DMS153 treated with DMSO at 0.1 percent for 48 hours (cell line): Measurements from ENCODE around the gene CD72.
"Not testable (repeated sequence)": the region's sequence is repeated elsewhere in the genome, so short reads cannot be mapped to it uniquely, and the experiment has no call there.

Experiments used
- DNase-seq: peaks from one replicate; lab custom pipeline; 2025; ENCODE audit not compliant: unreplicated experiment; lab: John Stamatoyannopoulos, UW

Gene CD72

GRCh38 chr9:35598866-35599590 lies 19.2 kb downstream of the CD72 start:
- DNase-seq: no peak

DNA sequence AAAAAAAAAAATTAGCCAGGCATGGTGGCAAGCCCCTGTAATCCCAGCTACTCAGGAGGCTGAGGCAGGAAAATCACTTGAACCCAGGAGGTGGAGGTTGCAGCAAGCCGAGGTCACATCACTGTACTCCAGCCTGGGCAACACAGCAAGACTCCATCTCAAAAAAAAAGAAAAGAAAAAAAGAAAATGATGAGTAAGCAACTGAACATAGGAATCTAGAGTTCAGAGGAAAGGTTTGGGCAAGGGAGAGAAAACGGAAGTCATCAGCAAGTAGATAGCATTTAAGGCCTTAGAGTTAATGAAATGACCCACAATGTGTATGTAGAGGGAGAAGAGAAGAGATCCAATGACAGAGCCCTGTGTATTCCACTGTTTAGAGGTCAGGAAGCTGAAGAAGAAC lies 21.3 kb downstream of the CD72 start:
- DNase-seq: not testable (repeated sequence)

DNA sequence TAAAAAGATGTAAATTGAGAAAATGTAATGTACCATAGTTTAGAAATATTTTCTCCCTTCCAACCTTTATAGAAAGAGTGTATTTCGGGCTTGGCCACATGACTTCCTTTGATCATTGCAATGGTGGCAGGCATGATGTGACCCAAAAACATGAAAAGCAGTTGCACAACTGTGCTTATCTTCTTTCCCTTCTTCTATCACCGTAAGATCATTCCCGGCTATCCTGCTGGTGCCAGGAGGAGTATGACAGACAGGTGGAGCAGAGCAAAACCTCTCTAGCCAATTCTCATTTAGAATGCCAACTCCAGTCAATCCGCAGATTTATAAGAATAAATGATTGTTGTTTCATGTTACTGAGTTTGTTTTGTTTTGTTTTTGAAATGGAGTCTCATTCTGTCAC lies 23.7 kb downstream of the CD72 start:
- no peak for DNase-seq

DNA sequence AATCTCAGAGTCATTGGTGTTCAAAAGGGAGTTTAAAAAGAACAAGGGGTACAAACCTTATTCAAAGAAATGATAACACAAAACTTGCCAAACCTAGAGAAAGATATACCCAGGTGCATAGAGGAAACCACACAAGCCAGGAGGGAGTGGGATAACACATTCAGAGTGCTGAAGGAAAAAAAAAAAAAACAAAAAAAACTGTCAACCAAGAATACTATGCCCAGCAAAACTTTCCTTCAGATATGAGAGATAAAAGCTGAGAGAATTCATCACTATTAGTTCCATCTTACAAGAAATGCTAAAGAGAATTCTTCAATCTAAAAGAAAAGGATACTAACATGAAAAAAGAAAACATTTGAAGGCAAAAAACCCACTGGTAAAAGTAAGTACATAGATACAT lies 24.6 kb downstream of the CD72 start:
- no peak for DNase-seq

DNA sequence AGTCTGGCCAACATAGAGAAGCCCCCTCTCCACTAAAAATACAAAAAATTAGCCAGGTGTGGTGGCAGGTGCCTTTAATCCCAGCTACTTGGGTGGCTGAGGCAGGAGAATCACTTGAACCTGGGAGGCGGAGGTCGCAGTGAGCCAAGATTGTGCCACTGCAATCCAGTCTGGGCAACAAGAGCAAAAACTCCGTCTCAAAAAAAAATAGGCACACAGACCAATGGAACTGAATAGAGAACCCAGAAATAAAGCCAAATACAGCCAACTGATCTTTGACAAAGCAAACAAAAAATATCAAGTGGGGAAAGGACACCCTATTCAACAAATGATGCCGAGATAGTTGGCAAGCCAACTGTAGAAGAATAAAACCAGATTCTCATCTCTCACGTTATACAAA lies 29.7 kb downstream of the CD72 start:
- DNase-seq: not testable (repeated sequence)

DNA sequence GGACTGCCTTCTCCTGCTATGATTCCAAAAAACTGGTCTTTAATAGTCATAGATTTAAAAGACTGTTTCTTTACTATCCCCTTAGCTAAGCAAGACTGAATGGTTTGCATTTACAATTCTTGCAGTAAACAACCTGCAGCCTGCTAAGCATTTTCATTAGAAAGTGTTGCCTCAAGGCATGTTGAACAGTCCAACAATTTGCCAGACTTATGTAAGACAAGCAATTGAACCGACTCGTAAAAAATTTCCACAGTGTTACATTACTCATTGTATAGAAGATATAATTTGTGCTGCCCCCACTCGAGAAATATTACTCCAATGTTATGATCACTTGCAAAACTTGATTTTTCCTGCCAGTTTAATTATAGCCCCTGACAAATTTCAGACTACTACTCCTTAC lies 33.5 kb downstream of the CD72 start:
- not testable (repeated sequence) for DNase-seq

- DNase-seq: not testable (repeated sequence)
Measured at GRCh38 chr9:35583521-35583920, 34.7 kb downstream of the CD72 start.

DNA sequence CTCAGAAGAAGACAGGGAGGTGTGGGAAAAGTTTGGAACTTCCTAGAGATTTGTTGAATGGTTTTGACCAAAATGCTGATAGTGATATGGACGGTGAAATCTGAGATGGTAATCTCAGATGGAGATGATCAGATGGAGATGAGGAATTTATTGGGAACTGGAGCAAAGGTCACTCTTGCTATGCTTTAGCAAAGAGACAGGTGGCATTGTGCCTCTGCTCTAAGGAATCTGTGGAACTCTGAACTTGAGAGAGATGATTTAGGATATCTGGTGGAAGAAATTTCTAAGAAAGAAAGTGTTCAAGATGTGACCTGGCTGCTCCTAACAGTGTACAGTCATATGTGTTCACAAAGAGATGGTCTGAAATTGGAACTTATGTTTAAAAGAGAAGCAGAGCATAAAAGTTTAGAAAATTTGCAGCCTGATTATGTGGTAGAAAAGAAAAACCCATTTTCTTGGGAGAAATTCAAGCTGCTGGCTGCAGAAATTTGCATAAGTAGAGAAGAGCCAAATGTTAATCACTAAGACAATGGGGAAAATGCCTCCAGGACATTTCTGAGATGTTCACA lies 38.5 kb downstream of the CD72 start:
- DNase-seq: not testable (repeated sequence)

- DNase-seq: no peak
Measured at GRCh38 chr9:35579130-35579529, 39.1 kb downstream of the CD72 start.

DNA sequence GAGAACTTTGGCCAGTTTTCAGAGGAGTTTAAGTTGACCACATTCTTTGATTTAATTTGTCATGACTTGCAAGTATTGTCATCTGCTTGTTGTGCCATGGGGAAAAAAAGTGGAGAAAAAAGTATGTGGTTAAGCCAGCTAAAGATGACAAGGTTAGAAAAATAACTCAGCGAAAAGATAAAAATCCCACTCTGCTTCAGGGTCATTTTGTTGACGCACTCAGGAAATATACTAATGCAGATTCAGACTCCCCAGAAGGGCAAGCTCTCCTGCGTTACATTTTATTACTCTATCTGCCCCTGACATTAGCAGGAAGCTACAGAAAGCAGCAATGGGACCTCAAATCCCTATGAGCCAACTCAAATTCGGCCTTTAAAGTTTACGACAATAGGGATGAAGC lies 40.7 kb downstream of the CD72 start:
- DNase-seq: no peak

GRCh38 chr9:35575478-35575877 lies 42.7 kb downstream of the CD72 start:
- DNase-seq: no peak

- no peak for DNase-seq
Measured at GRCh38 chr9:35574578-35575122, 43.6 kb downstream of the CD72 start.

DNA sequence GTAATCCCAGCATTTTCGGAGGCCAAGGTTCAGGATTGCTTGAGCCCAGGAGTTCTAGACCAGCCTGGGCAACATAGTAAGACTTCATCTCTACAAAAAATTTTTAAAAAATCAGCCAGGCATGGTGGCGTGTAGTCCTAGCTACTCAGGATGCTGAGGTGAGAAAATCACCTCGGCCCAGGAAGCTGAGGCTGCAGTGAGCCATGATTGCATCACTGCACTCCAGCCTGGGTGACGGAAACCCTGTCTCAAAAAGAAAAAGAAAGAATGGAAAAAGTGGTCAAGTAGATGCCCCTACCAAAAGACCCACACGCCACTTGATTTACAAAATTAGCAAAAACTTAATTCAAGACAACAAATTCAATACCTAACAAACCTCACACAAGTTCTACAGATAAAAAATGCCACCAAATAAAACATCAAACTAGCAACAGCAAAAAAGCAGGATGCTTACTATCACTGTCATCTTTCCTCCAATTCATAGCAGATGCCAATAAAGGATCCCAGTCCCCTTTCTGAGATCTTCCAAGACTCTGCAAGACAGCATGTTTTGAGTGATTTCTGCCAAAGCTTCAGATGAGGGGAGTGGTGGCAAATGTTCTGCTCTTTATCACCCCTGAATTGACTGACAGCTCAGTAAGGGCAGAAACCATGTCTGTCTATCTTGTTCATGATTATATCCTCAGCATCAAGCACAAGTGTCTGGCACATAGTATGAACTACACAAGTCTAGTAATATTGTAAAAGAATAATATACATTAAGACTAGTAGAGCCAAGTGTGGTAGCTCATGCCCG lies 47.3 kb downstream of the CD72 start:
- no peak for DNase-seq

DNA sequence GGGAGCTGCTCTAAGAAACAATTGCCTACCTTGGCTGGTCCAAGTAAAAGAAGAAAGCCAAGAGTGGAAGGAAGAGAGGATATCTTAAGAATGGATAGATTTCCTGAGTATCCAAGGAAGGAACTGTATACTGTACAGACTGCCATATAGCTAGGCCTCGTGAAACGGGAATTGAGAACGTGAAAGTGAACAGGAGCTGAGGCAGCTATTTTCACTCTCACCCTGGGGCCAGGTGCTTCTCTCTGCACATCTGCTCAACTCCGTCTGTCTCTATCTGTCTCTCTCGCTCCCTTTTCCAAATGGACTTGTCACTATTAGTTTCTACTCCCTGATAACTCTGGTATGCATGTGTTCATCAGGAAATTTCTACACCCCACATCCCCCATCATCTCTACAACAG lies 49.0 kb downstream of the CD72 start:
- no peak for DNase-seq

DNA sequence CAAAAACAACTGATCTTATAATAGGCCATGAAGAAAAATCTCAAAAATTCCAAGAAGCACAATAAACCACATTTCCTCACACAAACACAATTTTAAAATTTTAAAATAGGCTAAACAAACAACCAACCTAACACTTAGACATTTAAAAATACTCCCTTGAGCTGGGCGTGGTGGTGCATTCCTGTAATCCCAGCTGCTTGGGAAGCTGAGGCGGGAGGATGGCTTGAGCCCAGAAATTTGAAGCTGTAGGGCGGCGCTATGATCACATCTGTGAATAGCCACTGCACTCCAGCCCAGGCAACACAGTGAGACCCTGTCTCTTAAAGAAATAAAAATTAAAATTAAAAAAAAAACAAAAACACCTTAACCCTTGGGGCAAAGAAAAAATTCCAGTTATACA lies 50.0 kb downstream of the CD72 start:
- no peak for DNase-seq

- no peak for DNase-seq
Measured at GRCh38 chr9:35566417-35566816, 51.8 kb downstream of the CD72 start.

- no peak for DNase-seq
Measured at GRCh38 chr9:35564658-35565061, 53.6 kb downstream of the CD72 start.

DNA sequence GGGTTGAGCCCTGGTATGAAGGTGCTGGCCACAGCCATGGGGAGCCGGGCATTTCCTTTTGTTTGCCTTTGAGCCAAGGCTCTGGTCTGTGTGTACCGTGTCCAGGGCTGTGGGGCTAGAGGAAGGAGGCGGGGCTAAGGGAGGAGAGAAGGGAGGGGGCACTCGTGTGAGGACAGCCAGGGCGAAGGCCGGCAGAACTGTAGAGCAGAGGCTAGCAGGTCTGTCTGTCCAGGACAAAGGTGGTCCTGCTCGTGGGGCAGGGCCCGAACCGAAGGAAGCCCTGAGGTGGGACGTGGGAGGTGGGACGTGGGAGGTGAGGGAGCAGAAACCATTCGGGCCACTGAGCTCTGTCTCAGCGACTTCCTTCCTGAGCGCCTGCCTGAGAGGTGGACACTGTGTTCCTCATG lies 54.4 kb downstream of the CD72 start:
- no peak for DNase-seq

- DNase-seq: no peak
Measured at GRCh38 chr9:35562895-35563780, 55.1 kb downstream of the CD72 start.

GRCh38 chr9:35561468-35562261 lies 56.5 kb downstream of the CD72 start:
- no peak for DNase-seq
